ENCODE data around the gene PCDH17.

- no peak for TF ChIP-seq EZH2 (IDR thresholded peaks at IDR 0.05; ENCODE audit: borderline replicate concordance)
- no peak for TF ChIP-seq CTCF (IDR thresholded peaks at IDR 0.05; ENCODE audit: poor library complexity)
- no peak for TF ChIP-seq EZH2phosphoT487 (IDR thresholded peaks at IDR 0.05; ENCODE audit: low read depth, severe bottlenecking, unreplicated experiment)
Observed at GRCh38 chr13:57740719-57741118, 109.2 kb downstream of the PCDH17 start.
